Measurements from ENCODE around the gene RRP15. TPM values are rescaled to one million over a fixed set of nuclear protein-coding genes. Genes with fewer than 3 reads are reported as not detected.

The RRP15 gene
- 18.8 and 20.3 TPM in 2 replicates for total RNA-seq
- long read RNA-seq, full-length matches to known transcripts = 23 of 24 reads
- long read RNA-seq, partial matches to known transcripts = 1 of 24 reads
- long read RNA-seq, other reads (novel, unspliced or antisense) = 0 of 24 reads

- peaks cover 21% of the 10 kb centered on the region for H3K4me1 Mint-ChIP-seq (ENCODE audit: unreplicated experiment)
- H3K27me3 Mint-ChIP-seq (ENCODE audit: unreplicated experiment) = peaks cover 2% of the 10 kb centered on the region
- H3K27ac Mint-ChIP-seq (ENCODE audit: unreplicated experiment) = peak within 1 kb of the TSS; percentile 91
- H3K36me3 Mint-ChIP-seq (ENCODE audit: unreplicated experiment) = no peaks in the 10 kb centered on the region
- H3K9me3 Mint-ChIP-seq (ENCODE audit: unreplicated experiment) = peaks cover 3% of the 10 kb centered on the region
- peak; percentile 94 for DNase-seq (ENCODE audit: extremely low spot score, unreplicated experiment)
- peak within 1 kb of the TSS; percentile 96 for H3K4me3 Mint-ChIP-seq (ENCODE audit: unreplicated experiment)
- TF ChIP-seq CTCF (IDR thresholded peaks at IDR 0.05) = no peak
Measured at GRCh38 chr1:218284917-218285635, at the start of gene RRP15. Gene RRP15 (plus strand): TSS chr1:218285293. CDS start chr1:218285317, 24 bp downstream.

- Mint-ChIP-seq H3K27me3 (ENCODE audit: unreplicated experiment) (peaks cover 39% of the 10 kb centered on the region), H3K27ac (ENCODE audit: unreplicated experiment) (no peak overlapping the region), H3K4me3 (ENCODE audit: unreplicated experiment) (no peak overlapping the region), H3K9me3 (ENCODE audit: unreplicated experiment) (no peaks in the 10 kb centered on the region), H3K36me3 (ENCODE audit: unreplicated experiment) (no peaks in the 10 kb centered on the region), H3K4me1 (ENCODE audit: unreplicated experiment) (no peaks in the 10 kb centered on the region)
- TF ChIP-seq CTCF (IDR thresholded peaks at IDR 0.05) = no peak
- no peak for DNase-seq (ENCODE audit: extremely low spot score, unreplicated experiment)
Measured at GRCh38 chr1:218242171-218242570, 42.9 kb upstream of the RRP15 start.

- Mint-ChIP-seq H3K4me3 (ENCODE audit: unreplicated experiment) (no peak overlapping the region), H3K4me1 (ENCODE audit: unreplicated experiment) (no peaks in the 10 kb centered on the region), H3K27ac (ENCODE audit: unreplicated experiment) (no peak overlapping the region), H3K36me3 (ENCODE audit: unreplicated experiment) (no peaks in the 10 kb centered on the region), H3K27me3 (ENCODE audit: unreplicated experiment) (peaks cover 60% of the 10 kb centered on the region), H3K9me3 (ENCODE audit: unreplicated experiment) (no peaks in the 10 kb centered on the region)
- no peak for DNase-seq (ENCODE audit: extremely low spot score, unreplicated experiment)
- TF ChIP-seq CTCF (IDR thresholded peaks at IDR 0.05) = no peak
Measured at GRCh38 chr1:218247339-218247738, 37.8 kb upstream of the RRP15 start.

- Mint-ChIP-seq H3K27me3 (ENCODE audit: unreplicated experiment) (peaks cover 59% of the 10 kb centered on the region), H3K9me3 (ENCODE audit: unreplicated experiment) (no peaks in the 10 kb centered on the region), H3K27ac (ENCODE audit: unreplicated experiment) (no peak overlapping the region), H3K4me1 (ENCODE audit: unreplicated experiment) (no peaks in the 10 kb centered on the region), H3K4me3 (ENCODE audit: unreplicated experiment) (no peak overlapping the region), H3K36me3 (ENCODE audit: unreplicated experiment) (no peaks in the 10 kb centered on the region)
- TF ChIP-seq CTCF (IDR thresholded peaks at IDR 0.05) = no peak
- no peak for DNase-seq (ENCODE audit: extremely low spot score, unreplicated experiment)
Measured at GRCh38 chr1:218249338-218250140, 35.6 kb upstream of the RRP15 start.

- Mint-ChIP-seq H3K9me3 (ENCODE audit: unreplicated experiment) (no peaks in the 10 kb centered on the region), H3K4me3 (ENCODE audit: unreplicated experiment) (no peak overlapping the region), H3K27me3 (ENCODE audit: unreplicated experiment) (peaks cover 60% of the 10 kb centered on the region), H3K4me1 (ENCODE audit: unreplicated experiment) (no peaks in the 10 kb centered on the region), H3K27ac (ENCODE audit: unreplicated experiment) (no peak overlapping the region), H3K36me3 (ENCODE audit: unreplicated experiment) (no peaks in the 10 kb centered on the region)
- no peak for DNase-seq (ENCODE audit: extremely low spot score, unreplicated experiment)
- TF ChIP-seq CTCF (IDR thresholded peaks at IDR 0.05) = peak; percentile 18
Measured at GRCh38 chr1:218250492-218250891, 34.6 kb upstream of the RRP15 start.
